Erythroblast (primary cell): ENCODE results near the gene COA3.
A peak's percentile ranks its signal among the peaks of the same experiment; 100 is the strongest.

Source experiments
- DNase-seq, 2 experiments: peaks; one replicate each; lab custom pipeline; 2025; lab: John Stamatoyannopoulos, UW
- GATA1 ChIP-seq: IDR thresholded peaks from 2 replicates; pipeline ENCODE4 v1.6.1; 2011; ENCODE audit warnings: low read depth, mild to moderate bottlenecking, control low read depth, low read length, moderate library complexity
- POLR2A ChIP-seq: IDR thresholded peaks from 2 replicates; pipeline ENCODE4 v1.6.1; 2011; ENCODE audit warnings: mild to moderate bottlenecking, low read length

The COA3 gene

DNA sequence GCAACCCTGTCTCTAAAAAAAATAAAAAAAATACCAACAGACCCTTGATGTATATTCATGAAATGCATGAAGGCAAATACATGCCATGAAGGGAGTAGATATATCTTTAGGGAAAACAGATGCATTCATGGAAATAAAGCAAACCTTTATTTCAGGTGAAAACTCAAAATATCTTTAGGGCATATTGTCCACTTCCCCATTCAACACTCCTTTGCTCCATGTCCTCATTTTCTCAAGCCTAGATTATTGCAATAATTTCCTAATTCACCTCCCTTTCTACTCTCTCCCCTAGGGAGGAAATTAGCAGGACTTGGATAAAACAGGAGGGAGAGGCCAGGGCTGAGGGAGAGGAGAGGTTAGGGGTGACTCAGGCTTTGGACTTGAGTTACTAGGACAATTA, 31.0 kb downstream of the COA3 start:
- no peak for DNase-seq
- TF ChIP-seq GATA1 (no peak), POLR2A (no peak)

DNA sequence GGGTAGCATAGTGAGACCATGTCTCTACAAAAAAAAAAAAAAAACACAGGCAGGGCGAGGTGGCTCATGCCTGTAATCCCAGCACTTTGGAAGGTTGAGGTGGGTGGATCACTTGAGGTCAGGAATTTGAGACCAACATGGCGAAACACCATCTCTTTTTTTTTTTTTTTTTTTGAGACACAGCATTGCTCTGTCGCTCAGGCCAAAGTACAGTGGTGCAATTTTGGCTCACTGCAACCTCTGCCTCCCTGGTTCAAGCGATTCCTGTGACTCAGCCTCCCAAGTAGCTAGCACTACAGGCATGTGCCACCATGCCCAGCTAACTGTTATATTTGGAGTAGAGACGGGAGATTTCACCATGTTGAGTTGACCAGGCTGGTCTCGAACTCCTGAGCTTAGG, 32.4 kb downstream of the COA3 start:
- TF ChIP-seq GATA1 (no peak), POLR2A (no peak)
- no peak for DNase-seq

DNA sequence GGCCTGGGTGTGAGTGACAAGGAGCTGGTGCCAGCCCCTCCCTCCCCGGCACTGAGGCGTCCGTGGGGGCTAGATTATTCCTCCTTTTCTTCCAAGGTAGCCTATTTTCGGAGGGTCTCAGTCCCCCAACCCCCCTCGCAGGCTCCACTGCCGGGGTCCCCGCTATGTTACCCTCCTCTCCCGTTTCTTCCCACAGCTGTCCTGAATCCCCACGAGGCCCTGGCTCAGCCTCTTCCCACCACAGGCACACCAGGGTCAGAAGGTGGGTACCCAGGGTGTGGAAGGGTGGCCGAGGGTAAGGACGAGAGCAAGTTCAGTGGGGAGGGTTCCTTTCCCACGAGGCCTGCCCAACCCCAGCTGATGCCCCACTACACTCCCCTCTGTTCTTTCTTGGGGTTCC, 36.9 kb downstream of the COA3 start:
- TF ChIP-seq POLR2A (no peak), GATA1 (no peak)
- no peak for DNase-seq

DNA sequence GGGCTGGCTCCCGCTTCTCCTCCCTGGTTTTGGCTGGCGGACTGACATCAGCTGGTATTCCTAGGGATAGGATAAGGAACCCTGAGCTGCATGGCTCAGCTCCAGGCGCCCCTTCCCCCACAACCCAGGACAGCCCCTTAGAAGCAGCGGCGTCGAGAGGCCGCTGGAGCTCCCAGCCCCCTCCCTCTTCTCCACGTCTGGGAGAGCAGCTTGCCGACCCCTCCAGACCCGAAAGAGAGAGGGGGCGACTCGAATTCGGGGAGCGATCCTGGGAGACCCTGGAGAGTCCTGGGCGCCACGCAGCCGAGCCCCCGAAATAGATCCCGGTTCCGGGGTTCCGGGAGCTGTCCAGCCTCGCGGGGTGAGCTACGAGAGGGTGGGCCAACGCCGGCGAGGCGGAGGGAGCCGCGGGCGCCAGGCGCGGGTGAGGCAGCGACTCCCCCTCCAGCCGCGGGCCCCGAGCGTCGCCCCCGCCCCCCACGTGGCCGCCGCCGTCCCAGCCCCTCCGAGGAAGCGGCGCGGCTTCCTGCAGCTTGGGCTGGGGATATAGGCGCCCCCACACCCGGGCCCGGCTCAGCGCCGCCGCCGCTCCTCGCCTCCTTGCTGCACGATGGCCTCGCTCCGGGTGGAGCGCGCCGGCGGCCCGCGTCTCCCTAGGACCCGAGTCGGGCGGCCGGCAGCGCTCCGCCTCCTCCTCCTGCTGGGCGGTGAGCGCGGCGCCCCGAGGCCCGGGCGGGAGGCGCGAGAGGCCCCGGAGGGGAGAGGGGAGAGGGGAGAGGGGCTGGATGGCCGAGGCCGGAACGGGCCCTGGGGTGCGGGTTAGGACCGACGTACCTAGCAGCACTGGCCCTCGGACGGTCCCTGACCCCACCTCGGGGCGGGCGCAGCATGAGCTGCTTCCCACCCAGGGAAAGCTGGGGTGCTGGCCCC, 37.6 kb downstream of the COA3 start, which contains the start of gene RAMP2:
Gene RAMP2 (plus strand): TSS at position 576 of the 930 bp plus-strand sequence. CDS start 35 bp downstream, at position 611.
- TF ChIP-seq POLR2A (no peak), GATA1 (no peak)
- DNase-seq, result peak; percentile 43 to 49

DNA sequence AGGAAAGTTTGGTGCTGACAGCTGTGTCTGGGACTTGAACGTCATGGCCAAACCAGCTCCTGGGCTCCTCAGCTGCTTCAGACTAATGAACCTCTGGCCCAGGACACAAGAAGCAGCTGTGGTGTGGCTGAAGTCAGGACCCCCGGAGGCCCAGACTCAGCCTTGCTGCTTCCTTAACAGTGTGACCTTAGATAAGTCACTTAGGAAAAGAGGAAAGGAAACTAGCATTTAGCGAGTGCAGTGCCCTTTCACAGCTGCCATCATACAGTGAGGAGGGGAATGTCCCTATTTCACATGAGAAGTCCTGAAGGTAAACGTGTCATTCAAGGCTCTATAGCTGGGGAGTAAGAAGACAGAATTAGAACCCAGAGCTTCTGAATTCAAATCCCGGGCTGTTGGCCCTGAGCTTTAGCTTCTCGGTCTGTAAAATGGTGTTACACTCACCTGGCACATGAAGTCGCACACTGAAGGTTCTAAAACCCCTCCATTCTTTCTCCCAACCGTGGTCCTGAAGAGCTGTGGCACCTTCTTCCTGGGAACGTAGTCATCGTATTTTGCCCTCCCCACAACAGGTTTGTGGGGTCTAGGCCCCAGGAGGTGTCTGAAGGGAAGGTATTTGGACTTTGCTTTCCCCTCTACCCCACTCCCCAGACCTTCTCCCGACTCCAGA, 38.4 kb downstream of the COA3 start:
- TF ChIP-seq POLR2A (no peak), GATA1 (no peak)
- no peak for DNase-seq

DNA sequence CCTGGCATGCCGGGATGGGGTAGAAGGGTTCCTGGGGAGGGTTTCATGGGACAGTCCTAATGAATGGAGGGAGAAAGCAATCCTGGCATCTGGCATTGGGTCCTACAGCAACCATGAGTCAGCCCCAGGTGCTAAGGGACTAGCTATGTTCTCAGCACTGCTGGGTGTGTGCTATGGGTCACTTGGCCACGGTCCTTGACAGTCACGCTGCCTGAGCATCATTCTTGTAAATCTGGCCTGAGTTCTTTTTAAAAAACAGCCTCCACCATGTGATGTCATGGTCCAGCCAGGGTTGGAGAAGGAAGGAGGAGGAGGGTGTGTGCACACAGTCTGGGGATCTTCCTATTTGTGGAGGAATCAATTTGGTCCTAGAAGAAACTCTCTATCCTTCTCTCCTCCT, 43.7 kb downstream of the COA3 start:
- DNase-seq, result no peak
- no peak for TF ChIP-seq GATA1
- no peak for TF ChIP-seq POLR2A

DNA sequence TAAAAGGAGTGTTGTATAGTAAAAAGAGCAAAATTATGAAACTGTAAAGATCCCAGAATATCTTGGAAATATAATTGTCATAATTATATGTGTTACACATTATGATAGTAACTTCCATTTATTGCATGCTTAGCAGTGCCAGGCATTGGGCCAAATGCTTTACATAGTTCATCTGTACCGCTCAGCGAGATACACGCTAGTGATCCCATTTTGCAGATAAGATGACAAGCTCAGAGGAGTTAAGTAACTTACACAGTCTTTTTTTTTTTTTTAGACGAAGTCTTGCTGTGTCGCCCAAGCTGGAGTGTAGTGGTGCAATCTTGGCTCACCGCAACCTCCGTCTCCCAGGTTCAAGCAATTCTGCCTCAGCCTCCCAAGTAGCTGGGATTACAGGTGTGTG, 46.9 kb downstream of the COA3 start:
- DNase-seq, result peak; percentile 43 to 53
- TF ChIP-seq POLR2A (no peak), GATA1 (no peak)

DNA sequence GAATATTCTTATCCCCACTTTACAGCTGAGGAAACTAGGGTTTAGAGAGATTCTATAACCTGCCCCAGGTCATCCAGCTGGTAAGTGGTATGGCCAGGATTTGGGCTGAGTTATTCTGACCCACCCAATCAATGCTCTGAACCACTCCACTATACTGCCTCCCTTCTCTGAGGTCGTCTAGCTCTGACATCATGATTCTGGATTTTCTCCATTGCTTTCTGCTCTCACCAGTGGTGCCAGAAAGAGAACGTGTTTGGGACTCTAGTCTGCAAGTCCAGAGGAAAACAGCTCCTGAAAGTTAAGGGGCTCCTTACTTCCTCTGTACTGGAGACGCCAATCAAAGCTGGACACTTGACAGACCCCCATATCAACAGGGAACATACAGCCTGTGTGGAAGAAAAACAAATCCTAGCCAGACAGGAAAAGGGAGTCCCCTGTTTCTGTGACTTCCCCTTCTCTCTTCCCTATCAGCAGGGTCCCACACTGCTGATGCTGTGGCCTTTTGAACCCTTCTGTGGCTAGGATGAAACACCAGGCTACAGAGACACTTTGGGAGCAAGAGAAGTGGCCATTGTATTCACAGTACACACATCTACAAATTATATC, 47.7 kb downstream of the COA3 start:
- DNase-seq, result no peak
- TF ChIP-seq POLR2A (no peak), GATA1 (no peak)

DNA sequence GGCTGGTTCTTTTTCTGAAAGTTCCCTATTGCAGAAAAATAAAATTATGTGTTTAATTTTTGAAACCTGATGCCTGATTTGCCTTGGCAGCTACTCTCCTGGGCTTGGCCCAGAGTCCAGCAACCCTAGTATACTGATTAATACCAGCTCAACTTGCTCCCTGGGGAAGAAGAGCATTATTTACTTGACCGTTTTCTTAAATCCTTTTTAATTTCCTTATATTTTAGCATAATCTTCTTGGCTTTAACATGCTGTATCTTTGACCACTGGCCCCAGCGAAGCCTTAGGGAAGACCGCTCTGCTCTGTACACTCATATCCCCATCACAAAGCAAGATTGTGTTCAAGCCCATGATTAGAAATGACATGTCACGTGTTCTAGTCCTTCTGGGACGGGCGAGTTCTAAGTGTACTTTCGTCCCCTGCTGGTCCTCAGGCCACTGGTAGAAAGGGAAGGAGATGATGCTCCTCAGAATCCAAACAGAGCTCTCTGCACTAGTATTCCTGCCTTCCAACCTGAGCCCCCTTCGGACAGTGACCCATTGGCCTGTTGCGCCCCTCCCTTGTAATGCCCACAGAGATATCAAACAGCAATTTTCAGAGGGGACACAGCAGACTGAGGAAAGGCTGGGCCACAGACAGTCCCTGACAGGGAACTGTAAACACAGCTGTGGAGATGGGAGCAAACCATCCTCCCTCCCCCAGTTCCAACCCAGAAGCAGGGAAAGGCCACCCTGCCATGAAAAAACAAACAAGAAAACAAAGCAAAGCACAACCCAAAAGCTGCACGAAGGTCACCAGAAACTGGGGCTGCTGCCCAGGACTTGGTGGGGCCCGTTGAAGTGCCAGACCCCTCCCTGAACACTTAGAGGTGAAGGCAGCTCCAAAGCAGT, 49.4 kb downstream of the COA3 start:
- no peak for TF ChIP-seq POLR2A
- no peak for TF ChIP-seq GATA1
- no peak for DNase-seq

DNA sequence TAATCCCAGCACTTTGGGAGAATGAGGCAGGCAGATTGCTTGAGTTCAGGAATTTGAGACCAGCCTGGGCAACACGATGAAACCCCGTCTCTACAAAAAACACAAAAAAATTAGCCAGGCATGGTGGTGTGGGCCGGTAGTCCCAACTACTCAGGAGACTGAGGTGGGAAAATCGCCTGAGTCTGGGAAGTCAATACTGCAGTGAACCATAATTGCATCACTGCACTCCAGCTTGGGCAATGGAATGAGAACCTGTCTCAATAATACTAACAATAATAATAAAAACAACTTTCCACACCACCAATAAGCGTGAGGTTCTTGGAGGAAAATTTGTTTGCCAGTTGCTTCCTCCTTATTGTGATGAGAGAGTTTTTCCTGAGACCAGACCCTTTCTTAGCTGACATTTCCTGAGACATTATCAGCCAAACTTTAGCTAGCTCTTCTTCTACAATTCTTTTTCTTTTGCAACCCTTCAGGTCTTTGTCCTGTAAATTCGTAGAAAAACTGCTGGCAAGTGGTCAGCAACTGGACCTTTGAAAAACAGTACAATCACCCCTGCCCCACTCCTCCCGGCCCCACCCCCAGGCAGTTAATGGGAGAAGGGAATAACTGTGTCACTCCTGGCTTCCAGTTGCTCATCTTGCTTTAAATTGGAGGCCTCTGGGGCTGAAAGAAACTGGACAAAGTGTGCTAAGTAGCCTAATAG, 50.1 kb downstream of the COA3 start:
- no peak for TF ChIP-seq POLR2A
- TF ChIP-seq GATA1, result no peak
- no peak for DNase-seq
